GM19438 (cell line): Measurements from ENCODE around the gene LTF.

Experiments
- ATAC-seq: cut with Tn5 transposase; IDR thresholded peaks from one replicate; pipeline ENCODE4 v1.9.1; 2021; ENCODE audit warnings: low read depth; ENCODE audit not compliant: unreplicated experiment

Gene LTF

DNA sequence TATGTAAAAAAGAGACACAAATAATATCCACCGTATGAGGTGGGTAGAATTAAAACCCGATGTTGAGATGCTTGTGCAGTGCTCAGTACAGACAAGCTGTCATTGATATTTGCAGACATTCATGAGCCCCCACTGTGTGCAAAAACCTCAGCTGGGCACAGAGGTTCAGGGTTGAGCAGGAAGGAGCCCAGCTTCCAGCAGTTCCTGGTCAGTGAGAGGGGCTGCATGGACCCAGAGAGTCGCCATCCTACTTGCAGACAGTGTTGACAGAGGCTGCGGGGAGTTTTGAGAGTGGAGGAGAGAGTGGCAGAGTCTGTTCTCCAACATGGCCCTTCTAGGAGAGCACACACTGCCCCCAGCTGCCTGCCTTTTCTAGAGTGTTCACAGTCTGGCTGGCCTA lies 6.1 kb upstream of the LTF start:
- ATAC-seq: no peak

GRCh38 chr3:46469680-46470357 lies 5.1 kb upstream of the LTF start:
- ATAC-seq: no peak

DNA sequence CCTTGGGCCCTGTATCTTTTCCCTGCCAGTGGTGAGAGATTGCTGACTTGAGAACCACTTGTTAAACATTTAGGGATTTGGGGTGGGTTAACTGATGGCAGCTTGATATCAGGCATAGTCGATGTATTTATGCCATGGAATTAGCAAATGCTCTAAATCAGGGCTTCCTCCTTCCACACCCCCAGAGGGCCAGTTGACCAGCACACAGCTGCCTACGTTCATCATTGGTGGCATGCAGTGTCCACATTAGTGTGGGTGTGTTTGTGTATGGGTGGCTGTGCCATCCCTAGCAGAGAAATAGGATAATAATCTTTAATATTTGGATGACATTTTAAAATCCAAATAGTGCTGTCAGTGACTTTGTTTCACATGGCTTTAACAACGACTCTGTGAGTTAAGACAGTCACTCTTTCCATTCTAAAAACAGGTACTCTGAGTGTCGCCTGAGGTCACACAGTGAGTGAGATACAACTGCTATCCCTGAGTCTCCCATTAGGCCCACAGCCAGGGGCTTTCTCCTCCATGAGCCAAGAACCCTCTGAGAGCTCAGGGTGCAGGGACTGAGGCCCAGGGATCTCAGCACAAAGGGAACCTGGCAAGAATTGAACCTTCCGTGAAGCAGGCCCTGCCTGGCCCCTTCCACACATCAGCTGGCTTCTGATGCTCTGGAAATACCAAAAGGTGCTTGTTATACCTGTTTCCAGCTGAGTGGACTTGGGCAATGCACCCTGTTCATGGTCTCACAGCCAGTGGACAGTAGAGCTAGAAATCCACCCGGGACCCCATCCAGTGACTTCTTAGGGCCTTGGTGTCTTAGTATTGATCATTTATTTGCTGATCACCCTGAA lies 4.3 kb upstream of the LTF start:
- no peak for ATAC-seq

DNA sequence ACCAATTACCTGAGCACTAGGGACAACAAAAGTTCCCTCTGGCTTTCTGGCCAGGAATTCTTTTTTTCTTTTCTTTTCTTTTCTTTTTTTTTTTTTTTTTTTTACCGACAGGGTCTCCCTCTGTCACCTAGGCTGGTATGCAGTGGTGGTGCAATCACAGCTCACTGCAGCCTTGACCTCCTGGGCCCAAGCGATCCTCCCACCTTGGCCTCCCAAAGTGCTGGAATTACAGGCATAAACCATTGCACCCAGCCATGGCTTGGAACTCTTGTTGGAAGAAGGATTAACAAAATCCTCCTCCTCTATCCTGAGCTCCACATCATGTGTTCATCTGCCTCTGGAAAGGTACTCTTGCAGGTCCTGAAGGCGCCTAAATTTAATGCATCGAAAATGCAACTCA lies 2.9 kb upstream of the LTF start:
- no peak for ATAC-seq

DNA sequence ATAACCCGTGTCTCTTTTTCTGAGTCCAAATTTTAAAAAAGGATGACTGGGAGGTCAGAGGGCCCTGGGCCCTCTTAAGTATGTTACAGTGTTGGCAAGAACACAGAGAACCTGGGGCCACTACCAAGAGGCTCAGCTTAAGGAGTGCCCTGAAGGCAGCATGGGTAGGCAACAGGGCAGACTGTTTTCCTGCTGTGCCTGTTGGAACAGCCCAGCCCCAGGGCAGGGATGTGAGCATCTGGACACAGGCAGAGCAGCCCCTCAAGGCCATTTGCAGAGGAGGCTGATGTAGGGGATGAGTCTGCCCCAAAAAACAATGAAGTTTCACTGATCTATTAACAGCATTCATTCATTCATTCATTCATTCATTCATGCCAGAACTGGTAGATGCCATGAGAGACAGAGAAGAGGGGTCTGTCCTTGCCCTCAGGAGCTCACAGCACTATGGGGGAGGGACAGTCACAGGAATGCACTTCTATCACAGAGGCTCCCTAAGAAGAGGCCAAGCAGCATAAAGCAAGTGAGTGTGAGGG lies 2.2 kb upstream of the LTF start:
- no peak for ATAC-seq

- no peak for ATAC-seq
These were observed 1.6 kb upstream of the LTF start for GRCh38 chr3:46466273-46466672.

DNA sequence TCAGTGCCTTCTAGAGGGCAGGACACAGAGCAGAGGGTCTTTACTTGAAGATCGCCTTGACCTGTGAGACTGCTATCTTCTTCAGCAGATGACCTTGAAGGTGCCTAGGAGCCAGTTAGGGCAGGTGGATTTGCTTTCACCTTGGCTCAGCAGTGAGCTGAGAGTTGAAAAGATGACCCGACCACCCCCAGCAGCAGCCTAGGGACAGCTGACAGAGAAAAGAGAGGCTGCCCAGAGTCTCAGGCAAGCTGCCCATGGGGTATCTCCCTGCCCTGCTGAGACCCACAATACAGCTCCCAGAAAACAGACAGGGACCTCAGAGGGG lies 453 bp upstream of the LTF start:
- ATAC-seq: no peak

- no peak for ATAC-seq
These were observed 850 bp downstream of the LTF start for GRCh38 chr3:46463868-46464241.

GRCh38 chr3:46463120-46463867 lies 1.4 kb downstream of the LTF start:
- ATAC-seq: no peak

DNA sequence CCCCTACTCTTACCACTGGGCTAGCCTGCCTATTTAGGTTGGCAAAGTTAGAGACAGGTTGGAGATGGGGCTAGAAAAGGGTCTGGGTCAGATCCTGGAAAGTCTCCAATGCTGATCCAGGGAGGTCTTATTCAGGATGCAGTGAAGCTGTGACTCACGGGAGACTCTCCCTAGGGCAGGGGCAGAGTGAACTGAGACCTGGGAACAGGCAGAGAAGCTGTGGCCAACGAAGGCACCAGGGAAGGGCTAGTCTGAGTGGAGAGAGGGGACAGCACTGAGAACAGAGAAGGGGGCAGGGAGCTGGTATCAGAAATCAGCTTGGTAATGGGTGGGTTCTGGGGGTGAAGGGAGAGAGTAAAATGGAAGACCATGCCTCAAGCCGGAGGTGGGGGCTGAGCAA lies 2.2 kb downstream of the LTF start:
- ATAC-seq: no peak

GRCh38 chr3:46462111-46462510 lies 2.6 kb downstream of the LTF start:
- no peak for ATAC-seq

- no peak for ATAC-seq
These were observed 4.7 kb downstream of the LTF start for GRCh38 chr3:46460051-46460450.

GRCh38 chr3:46456118-46456517 lies 8.6 kb downstream of the LTF start:
- no peak for ATAC-seq

GRCh38 chr3:46455231-46456115 lies 9.2 kb downstream of the LTF start:
- no peak for ATAC-seq

- ATAC-seq: no peak
These were observed 10.1 kb downstream of the LTF start for GRCh38 chr3:46454606-46455005.

DNA sequence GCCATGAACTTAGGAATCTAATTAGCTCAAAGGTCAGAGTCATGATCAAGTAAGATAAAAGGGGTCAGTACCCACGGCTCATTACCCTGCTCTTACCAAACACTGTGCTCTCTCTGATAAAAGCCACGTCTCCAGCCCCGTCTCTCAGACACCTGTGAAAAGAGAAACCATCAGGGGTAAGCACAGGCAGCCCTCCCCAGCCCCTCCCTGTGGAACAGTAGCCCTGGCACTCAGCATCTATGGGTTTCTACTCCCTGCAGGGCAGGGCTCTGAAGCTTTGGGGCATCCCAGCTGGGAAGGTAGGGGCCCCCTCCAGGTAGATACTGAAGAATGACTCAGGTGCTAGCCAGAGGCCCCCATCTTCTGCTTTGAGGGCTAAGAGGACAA lies 10.5 kb downstream of the LTF start:
- ATAC-seq: no peak

DNA sequence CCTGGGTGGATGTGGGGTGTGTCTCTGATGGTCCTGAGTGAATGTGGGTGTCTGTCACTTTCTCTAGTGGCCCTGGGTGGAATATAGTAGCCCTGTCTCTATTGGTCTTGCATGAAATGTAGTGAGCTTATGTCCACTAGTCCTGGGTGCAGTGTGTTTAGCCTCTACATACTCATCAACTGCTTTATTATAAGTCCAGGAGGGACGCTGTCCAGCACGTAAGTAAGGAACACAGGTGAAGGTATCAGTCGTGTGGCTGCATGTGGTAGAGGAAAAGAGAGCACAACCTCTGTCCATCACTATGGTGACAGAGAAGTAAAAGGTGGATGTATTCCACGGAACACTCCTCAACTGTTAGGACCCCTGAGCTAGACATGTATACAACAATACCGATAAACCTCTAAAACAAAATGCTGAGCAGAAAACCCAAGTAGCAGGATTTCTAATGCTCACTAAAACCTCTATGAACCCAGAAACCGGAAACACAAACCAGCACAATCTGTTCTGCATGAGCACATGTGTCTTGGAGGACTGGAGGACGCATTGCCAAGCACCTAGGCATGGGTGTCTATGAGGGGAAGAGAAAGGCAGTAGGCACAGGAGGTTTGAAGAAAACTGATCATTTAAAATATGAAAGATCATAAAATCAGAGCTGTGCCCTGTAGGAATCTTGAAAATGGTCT lies 11.0 kb downstream of the LTF start:
- ATAC-seq: no peak

DNA sequence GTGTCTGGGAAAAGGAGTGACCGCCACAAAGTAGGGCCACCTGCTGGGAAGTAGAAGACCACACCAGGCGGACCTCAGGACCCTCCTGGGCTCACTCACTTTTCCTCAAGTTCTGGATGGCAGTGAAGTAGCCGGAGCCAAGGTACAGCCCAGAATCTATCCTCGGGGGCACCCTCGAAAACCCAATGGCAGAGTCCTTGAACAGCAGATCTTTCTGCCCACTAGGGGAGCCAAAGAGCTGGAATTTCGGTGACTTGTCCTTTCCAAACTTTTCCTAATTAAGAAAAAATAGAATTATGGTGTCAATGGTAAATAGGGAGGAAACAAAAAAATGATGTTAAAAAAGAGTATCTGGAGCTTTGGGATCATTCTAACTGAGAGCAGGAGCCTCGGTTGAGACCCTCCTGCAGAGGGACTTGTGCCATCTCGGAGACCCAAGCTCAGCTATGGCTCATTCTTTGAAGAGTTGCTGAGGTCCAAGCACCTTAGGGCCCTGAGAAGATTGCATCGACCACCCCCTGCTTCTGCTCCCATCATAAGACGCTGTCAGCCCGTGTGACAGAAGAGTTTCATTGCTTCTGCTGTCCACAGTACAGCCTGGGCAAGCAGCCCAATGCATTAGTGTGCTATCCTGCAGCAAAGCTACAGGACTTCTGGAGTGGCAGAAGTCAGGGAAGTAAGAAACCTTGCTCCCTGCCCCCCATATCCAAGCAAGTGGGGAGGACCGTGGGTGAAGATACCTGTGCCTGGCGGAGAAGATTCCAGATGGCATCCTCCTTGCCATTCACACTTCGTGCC lies 14.8 kb downstream of the LTF start:
- no peak for ATAC-seq

- no peak for ATAC-seq
These were observed 16.0 kb downstream of the LTF start for GRCh38 chr3:46448721-46449120.
